Activated CD4-positive, CD25-positive, alpha-beta regulatory T cell (primary cell): ENCODE data around the gene TMCO5A.

ENCODE experiments used
- DNase-seq, 4 experiments: peaks; one replicate each; lab custom pipeline; 2025; lab: John Stamatoyannopoulos, UW

TMCO5A gene

GRCh38 chr15:37973856-37974255 is 39.4 kb downstream of the TMCO5A start:
- no peak for DNase-seq

- no peak for DNase-seq
Observed at GRCh38 chr15:37978231-37978630, 43.8 kb downstream of the TMCO5A start.

- DNase-seq: no peak
Observed at GRCh38 chr15:37979671-37980409, 45.4 kb downstream of the TMCO5A start.

GRCh38 chr15:37981201-37981600 is 46.8 kb downstream of the TMCO5A start:
- DNase-seq: no peak

- DNase-seq: no peak
Observed at GRCh38 chr15:37981775-37982174, 47.3 kb downstream of the TMCO5A start.

GRCh38 chr15:37984368-37984767 is 49.9 kb downstream of the TMCO5A start:
- DNase-seq: no peak

GRCh38 chr15:37995461-37996347 is 61.3 kb downstream of the TMCO5A start:
- DNase-seq: no peak
